Parathyroid adenoma (tissue), 2 donors: ENCODE measurements around the gene C3AR1.
"Not testable (repeated sequence)": the region's sequence is repeated elsewhere in the genome, so short reads cannot be mapped to it uniquely, and the experiment has no call there.

Source experiments
- H2AFZ ChIP-seq: fragments of 300-600 bp; sonication (generic); one replicate; pipeline ENCODE4 v1.7.0; 2017; ENCODE audit warnings: antibody characterized with exemption, mild to moderate bottlenecking
- H3K27ac ChIP-seq: fragments of 300-600 bp; sonication (generic); one replicate; pipeline ENCODE4 v1.7.0; 2017
- H3K27me3 ChIP-seq: fragments of 300-600 bp; sonication (generic); one replicate; pipeline ENCODE4 v1.7.0; 2017; ENCODE audit warnings: low read length; ENCODE audit not compliant: control insufficient read depth, insufficient read depth
- H3K36me3 ChIP-seq: fragments of 300-600 bp; sonication (generic); one replicate; pipeline ENCODE4 v1.7.0; 2017; ENCODE audit warnings: low read length; ENCODE audit not compliant: control insufficient read depth, insufficient read depth
- H3K4me1 ChIP-seq: fragments of 300-600 bp; sonication (generic); one replicate; pipeline ENCODE4 v1.7.0; 2017; ENCODE audit warnings: control low read depth
- H3K4me2 ChIP-seq: fragments of 300-600 bp; sonication (generic); one replicate; pipeline ENCODE4 v1.7.0; 2017; ENCODE audit warnings: low read length
- H3K4me3 ChIP-seq: fragments of 300-600 bp; sonication (generic); one replicate; pipeline ENCODE4 v1.7.0; 2017; ENCODE audit warnings: low read depth, low read length
- H3K79me2 ChIP-seq: fragments of 300-600 bp; sonication (generic); one replicate; pipeline ENCODE4 v1.7.0; 2017; ENCODE audit warnings: control low read depth
- H3K9ac ChIP-seq: fragments of 300-600 bp; sonication (generic); one replicate; pipeline ENCODE4 v1.7.0; 2017; ENCODE audit warnings: mild to moderate bottlenecking
- H3K9me3 ChIP-seq: fragments of 300-600 bp; sonication (generic); one replicate; pipeline ENCODE4 v1.7.0; 2017; ENCODE audit warnings: low read length; ENCODE audit not compliant: control insufficient read depth
- TF ChIP-seq, protein P1 (sequence below): fragments of 300-600 bp; sonication (generic); IDR thresholded peaks from one replicate; pipeline ENCODE4 v1.7.0; 2017; ENCODE audit warnings: antibody characterized with exemption, mild to moderate bottlenecking
- donor health status: primary hyperparathyroidism.

C3AR1 gene

DNA sequence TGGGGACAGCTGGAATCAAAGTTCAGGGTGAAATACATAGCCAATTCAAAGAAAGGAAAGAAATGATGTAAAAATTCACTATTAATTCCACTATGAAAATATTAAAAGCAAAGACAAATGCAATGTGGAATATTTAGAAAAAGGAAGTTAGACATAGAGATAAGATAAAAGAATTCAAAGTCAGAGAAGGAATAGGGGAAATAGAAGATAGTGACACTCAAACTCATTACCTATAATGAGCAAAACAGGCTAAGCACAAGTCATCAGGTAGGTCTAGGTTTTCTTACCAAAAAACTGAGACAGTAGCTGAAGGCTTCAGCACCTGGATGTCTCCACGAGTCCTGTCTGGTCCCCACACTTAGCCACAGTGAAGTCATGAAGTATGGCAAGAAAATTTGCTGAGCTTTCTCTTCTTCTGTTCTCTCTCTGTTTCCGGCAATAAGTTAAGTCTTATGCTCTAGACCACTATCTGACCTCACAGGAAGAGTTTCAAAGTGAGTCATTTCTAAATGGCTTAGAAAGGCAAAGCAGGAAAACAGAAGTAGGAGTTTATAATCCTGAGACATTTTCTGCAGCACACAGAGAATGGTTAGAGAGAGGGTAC, at the start of gene C3AR1:
Gene C3AR1 (minus strand): TSS at position 369 of the 604 bp plus-strand sequence. CDS start 6,174 bp downstream, outside the sequence.
- H3K9ac ChIP-seq, result no peak within 1 kb of the TSS
- no peak within 1 kb of the TSS for H3K4me2 ChIP-seq
- TF ChIP-seq, protein P1, sequence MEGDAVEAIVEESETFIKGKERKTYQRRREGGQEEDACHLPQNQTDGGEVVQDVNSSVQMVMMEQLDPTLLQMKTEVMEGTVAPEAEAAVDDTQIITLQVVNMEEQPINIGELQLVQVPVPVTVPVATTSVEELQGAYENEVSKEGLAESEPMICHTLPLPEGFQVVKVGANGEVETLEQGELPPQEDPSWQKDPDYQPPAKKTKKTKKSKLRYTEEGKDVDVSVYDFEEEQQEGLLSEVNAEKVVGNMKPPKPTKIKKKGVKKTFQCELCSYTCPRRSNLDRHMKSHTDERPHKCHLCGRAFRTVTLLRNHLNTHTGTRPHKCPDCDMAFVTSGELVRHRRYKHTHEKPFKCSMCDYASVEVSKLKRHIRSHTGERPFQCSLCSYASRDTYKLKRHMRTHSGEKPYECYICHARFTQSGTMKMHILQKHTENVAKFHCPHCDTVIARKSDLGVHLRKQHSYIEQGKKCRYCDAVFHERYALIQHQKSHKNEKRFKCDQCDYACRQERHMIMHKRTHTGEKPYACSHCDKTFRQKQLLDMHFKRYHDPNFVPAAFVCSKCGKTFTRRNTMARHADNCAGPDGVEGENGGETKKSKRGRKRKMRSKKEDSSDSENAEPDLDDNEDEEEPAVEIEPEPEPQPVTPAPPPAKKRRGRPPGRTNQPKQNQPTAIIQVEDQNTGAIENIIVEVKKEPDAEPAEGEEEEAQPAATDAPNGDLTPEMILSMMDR, result no peak
- H3K4me1 ChIP-seq, result no peaks in the 10 kb centered on the region
- no peak within 1 kb of the TSS for H2AFZ ChIP-seq
- H3K4me3 ChIP-seq, result no peak within 1 kb of the TSS
- H3K9me3 ChIP-seq, result no peaks in the 10 kb centered on the region
- no peaks in the 10 kb centered on the region for H3K36me3 ChIP-seq
- H3K79me2 ChIP-seq, result no peaks in the 10 kb centered on the region
- H3K27me3 ChIP-seq, result no peaks in the 10 kb centered on the region
- H3K27ac ChIP-seq, result no peak within 1 kb of the TSS

DNA sequence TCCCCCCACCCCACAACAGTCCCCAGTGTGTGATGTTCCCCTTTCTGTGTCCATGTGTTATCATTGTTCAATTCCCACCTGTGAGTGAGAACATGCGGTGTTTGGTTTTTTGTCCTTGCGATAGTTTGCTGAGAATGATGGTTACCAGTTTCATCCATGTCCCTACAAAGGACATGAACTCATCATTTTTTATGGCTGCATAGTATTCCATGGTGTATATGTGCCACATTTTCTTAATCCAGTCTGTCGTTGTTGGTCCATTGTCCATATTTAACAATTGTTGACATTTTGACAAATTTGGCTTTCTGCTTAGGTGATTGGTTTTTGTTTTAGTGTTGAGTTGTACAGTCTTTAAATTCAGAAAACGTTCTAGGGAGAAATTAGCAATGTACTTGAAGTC, 47.0 kb upstream of the C3AR1 start:
- H3K4me1 ChIP-seq, H3K27me3 ChIP-seq, H3K4me2 ChIP-seq, H2AFZ ChIP-seq, H3K79me2 ChIP-seq, H3K4me3 ChIP-seq, H3K36me3 ChIP-seq, H3K27ac ChIP-seq, H3K9ac ChIP-seq, H3K9me3 ChIP-seq: not testable (repeated sequence)

DNA sequence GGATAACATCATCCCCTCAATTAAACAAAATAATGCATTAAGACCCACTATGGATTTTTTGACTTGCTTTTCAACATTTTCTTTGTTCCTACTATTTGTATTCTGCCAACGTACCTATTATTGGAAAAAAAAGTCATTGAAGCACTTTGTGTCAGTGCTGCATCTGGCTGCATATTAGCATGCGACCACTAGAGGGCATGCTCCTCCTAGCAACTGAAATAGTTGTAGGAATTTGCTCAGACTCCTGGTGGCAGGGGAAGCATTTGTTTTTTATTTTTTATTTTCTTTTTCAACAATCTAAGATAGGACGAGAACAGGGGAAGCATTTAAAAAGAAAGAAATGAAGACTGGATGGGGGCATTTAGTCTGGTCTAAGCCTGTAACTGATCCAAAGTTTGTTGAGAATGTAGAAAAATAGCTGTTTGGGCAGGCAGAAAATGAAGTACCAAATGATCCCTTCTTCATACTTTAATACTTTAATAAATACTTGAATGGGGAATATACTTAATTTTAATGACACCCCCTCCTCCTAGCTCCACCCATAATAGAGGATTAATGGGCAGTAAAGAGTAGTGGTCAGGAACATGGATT, 42.7 kb upstream of the C3AR1 start:
- no peaks in the 10 kb centered on the region for H3K79me2 ChIP-seq
- no peaks in the 10 kb centered on the region for H3K9me3 ChIP-seq
- no peaks in the 10 kb centered on the region for H3K27me3 ChIP-seq
- no peak overlapping the region for H3K27ac ChIP-seq
- no peaks in the 10 kb centered on the region for H3K4me1 ChIP-seq
- peak overlapping the region; percentile 35 for H3K4me2 ChIP-seq
- no peaks in the 10 kb centered on the region for H3K36me3 ChIP-seq
- H3K9ac ChIP-seq, result no peak overlapping the region
- TF ChIP-seq, protein P1, result peak; percentile 99
- H2AFZ ChIP-seq, result peak overlapping the region; percentile 18
- no peak overlapping the region for H3K4me3 ChIP-seq

DNA sequence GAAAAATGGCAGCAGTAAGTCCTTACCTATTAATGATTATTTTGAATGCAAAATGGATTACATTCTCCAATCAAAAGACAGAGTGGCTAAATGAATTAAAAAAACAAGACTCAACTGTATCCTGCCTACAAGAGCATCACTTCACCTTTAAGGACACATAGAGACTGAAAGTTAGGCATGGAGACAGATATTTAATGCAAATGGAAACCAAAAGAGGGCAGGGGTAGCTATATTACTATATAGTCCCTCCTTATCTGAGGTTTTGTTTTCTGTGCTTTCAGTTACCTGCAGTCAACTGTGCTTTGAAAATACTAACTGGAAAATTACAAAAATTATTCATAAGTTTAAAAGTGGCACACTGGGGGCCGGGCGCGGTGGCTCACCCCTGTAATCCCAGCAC, 33.1 kb upstream of the C3AR1 start:
- no peaks in the 10 kb centered on the region for H3K27me3 ChIP-seq
- no peak overlapping the region for H3K4me2 ChIP-seq
- H3K79me2 ChIP-seq, result no peaks in the 10 kb centered on the region
- no peak overlapping the region for H2AFZ ChIP-seq
- no peaks in the 10 kb centered on the region for H3K36me3 ChIP-seq
- no peak overlapping the region for H3K27ac ChIP-seq
- TF ChIP-seq, protein P1, result no peak
- no peak overlapping the region for H3K4me3 ChIP-seq
- H3K4me1 ChIP-seq, result peaks cover 14% of the 10 kb centered on the region
- H3K9me3 ChIP-seq, result no peaks in the 10 kb centered on the region
- H3K9ac ChIP-seq, result no peak overlapping the region

DNA sequence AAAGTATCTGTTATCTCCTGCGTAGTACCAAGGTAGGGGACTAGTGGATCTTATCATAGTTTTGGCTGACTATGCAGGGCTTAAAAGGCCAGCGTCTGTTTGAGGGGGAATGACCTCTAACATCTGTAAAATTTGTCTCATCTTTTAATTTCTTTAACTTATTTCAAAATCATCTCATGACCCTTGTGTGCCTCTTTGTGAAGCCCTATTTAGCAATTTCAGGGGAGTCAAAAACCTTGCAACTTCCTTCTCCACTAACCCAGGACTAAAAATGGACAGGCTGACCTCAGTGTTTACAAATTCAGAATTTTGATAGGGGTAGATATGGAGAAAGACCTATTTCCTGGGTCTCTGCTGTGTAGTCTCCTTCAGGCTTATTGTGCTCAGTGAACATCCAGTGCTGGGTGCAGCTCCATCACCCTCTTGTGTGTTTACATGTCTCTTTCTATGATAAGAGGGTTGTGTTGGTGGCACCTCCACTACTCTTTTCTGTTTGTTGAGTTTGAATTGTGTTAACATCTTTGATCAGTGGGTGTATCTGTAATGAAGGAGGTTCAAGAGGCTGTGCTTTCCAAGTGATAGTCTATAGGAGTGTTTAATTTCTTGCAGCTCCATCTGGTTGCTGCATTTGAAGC, 30.2 kb upstream of the C3AR1 start:
- Histone ChIP-seq H3K4me2 (no peak overlapping the region), H3K79me2 (no peaks in the 10 kb centered on the region), H3K4me1 (peaks cover 14% of the 10 kb centered on the region), H2AFZ (no peak overlapping the region), H3K9me3 (no peaks in the 10 kb centered on the region), H3K27me3 (no peaks in the 10 kb centered on the region), H3K4me3 (no peak overlapping the region), H3K9ac (no peak overlapping the region), H3K36me3 (no peaks in the 10 kb centered on the region), H3K27ac (peak overlapping the region; percentile 22)
- TF ChIP-seq, protein P1, result no peak
